C1 segment of cervical spinal cord (tissue), 14 donors: ENCODE measurements around the gene BCL2L12.
A peak's percentile ranks its signal among the peaks of the same experiment; 100 is the strongest.
"Not testable (repeated sequence)": the region's sequence is repeated elsewhere in the genome, so short reads cannot be mapped to it uniquely, and the experiment has no call there.

Experiments used
- DNase-seq, 14 donors: peaks; one replicate each; lab custom pipeline; 2025; lab: John Stamatoyannopoulos, UW

Gene BCL2L12, protein sequence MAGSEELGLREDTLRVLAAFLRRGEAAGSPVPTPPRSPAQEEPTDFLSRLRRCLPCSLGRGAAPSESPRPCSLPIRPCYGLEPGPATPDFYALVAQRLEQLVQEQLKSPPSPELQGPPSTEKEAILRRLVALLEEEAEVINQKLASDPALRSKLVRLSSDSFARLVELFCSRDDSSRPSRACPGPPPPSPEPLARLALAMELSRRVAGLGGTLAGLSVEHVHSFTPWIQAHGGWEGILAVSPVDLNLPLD

DNA sequence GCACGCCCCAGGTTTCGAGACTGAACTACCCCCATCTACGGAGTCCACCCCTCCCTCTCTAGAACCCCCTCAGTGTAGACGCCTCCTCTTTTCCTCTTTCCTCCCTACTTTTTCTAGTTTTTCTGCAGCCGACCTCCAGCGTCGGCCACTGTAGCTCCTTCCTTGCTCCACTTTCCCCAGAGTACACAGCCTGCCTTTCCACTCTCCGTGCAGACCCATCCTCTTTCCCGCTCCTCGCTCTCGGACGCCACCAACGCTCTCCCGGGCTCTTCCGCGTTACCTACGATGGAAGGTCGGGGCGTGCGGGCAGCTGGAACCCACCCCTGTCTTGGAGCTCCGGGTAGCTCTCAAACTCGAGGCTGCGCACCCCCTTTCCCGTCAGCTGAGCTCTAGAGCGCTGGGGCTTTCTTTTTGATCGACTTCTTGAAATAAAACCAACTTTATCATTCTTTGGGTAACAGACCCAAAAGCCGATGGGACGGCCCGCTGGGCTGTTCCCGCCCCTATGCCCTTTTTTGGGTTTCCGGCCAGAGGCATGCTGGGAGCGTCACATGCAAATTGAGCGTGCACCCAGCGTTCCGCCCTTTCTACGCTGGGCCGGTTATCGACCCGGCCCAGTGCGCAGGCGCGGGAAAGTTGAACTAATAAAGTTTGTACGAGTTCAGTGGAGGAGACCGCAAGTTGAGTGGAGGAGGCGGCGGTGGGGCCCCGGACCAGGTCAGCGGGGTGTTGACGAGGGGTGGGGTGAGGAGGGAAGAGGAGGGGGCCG lies at the start of gene BCL2L12, which contains the start of gene IRF3:
Gene BCL2L12, plus strand, starts transcription at position 583 of the 769 bp plus-strand sequence. CDS start 760 bp downstream, outside the sequence.
Gene IRF3, minus strand, starts transcription at position 507 of the 769 bp plus-strand sequence. CDS start 1,019 bp downstream, outside the sequence.
- peak; percentile 47 to 96 (median 90) for DNase-seq

DNA sequence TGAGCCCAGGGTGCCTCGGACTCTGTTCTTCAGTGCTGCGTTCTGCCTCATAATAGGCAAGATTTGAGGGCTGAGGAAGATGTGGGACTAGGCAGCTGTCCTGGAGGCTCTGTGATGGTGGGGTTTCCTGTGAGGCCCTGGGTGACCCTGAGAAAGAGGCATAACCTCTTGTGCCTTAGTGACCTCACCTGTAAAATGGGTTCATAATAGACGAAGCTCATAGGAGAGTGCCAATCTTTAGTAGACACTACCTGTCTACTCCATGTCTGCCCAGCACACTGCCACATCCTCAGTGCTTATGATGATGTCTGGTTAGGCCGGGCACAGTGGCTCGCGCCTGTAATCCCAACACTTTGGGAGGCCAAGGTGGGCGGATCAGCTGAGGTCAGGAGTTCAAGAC lies 49.2 kb upstream of the BCL2L12 start:
- DNase-seq = no peak

DNA sequence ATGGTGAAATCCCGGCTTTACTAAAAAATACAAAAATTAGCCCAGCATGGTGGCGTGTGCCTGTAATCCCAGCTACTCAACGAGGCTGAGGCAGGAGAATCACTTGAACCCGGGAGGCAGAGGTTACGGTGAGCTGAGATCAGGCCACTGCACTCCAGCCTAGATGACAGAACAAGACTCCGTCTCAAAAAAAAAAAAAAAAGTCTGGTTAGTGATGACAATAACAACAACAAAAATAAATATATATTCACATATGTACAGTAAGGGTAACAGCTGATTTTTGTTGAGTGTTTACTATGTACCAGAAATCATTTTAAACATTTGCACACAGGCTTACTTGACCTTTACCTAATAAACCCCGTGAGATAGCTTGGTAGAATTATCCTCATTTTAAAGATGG lies 48.8 kb upstream of the BCL2L12 start:
- DNase-seq = no peak

DNA sequence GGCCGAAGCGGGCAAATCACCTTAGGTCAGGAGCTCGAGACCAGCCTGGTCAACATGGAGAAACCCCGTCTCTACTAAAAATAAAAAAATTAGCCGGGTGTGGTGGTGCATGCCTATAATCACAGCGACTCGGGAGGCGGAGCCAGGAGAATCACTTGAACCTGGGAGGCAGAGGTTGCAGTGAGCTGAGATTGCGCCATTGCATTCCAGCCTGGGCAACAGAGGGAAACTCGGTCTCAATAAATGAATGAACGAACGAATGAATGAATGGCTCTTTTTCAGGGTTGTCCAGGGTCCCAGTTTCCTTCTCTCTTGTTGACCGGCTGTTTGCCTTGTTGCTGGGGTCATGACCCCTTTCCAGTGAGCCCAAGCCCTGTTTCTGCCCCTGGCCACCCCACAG lies 47.9 kb upstream of the BCL2L12 start:
- DNase-seq = not testable (repeated sequence)

DNA sequence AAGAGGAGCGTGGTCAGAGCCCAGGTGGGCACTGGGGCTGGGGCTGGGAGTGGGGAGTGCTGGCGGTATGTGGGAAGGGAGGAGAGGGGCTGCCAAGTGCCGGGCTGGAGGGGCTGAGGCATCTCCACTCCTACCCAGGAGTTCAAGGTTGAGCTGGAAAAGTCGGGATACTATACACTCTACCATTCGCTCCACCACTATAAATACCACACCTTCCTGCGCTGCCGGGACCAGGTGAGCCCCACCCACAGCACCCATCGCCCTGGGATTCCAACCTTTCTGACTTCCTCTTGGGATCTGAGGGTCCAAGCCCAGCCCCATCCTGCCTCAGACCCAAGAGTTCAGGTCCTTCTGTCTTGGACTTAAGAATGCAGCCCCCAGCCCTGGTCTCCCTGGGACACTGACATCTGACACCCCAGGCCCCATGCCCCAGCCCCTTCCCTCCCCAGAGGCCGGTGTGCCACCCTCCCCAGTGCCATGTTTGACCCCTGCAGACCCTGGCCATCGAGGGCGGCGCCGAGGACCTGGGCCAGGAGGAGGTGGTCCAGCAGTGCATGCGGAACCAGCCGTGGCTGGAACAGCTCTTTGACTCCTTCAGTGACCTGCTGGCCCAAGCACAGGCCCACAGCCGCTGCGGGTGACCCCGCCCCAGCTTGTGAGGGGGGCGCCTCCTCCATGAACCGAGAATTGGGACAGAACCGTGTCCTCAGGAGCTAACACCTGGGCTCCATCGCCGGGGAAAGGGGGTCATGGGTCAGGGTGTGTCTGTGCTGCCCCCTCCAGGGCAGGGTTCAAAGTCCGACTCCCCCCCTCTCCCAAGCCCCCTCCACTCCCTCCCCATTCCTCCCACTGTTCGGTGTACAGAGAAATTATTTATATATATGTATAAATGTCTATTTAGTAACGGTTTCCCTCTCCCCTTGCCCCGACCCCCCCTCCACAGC lies 40.5 kb upstream of the BCL2L12 start:
- DNase-seq = no peak

DNA sequence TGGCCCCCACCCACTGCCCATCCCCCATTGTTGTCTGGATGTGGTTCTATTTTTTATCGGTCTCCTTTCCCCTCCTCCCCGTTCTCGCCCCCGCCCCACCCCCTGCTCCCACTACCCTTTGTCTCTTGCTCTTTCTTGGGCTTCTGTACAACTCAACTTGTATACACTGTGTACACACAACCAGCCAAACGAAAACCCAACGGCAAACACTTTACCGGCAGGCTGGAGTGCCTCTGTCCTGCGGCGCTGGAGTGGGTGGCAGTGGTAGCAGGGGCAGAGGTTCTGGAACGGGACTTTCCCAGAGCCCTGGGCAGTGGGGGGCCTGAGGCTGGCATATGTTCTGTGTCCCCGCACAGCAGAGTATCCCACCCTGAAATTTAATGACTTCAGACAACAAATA lies 39.5 kb upstream of the BCL2L12 start:
- DNase-seq = no peak

DNA sequence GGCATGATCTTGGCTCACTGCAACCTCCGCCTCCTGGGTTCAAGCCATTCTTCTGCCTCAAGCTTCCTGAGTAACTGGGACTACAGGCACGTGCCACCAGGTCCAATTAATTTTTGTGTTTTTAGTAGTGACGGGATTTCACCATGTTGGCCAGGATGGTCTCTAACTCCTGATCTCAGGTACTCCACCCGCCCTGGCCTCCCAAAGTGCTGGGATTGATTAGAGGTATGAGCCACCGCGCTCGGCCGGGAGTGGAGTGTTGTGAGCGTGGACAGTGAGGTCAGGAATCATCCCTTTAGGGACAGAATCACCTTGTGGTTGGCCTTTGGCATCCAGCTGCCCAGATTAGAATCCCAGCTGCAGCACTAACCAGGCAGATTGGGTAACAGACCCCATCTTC lies 36.1 kb upstream of the BCL2L12 start:
- DNase-seq = no peak

DNA sequence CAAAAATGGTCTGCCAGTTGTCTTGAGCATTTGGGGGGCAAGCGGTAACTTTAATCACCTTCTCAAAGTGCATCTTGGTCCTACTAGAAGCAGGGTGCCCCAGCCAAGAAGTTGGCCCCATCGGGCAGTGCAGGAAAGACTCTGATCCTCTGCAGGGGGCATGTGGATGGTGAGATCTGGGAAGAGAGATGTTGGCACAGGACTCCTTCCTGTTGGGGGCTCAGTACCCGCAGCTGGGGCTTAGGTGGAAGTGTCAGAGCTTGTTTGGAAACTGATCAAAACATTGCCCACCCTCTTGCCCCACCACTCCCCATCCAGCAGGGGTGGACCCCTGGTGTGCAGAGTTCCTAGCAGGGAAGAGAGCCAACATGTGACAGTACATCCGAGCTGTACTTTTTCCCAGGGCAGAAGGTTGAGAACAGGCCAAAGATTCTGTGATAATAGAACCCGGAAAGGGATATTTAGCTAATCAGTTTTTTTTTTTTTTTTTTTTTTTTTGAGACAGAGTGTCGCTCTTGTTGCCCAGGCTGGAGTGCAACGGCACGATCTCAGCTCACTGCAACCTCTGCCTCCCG lies 34.6 kb upstream of the BCL2L12 start:
- peak in 1 of 14 donors; percentile 45 for DNase-seq

DNA sequence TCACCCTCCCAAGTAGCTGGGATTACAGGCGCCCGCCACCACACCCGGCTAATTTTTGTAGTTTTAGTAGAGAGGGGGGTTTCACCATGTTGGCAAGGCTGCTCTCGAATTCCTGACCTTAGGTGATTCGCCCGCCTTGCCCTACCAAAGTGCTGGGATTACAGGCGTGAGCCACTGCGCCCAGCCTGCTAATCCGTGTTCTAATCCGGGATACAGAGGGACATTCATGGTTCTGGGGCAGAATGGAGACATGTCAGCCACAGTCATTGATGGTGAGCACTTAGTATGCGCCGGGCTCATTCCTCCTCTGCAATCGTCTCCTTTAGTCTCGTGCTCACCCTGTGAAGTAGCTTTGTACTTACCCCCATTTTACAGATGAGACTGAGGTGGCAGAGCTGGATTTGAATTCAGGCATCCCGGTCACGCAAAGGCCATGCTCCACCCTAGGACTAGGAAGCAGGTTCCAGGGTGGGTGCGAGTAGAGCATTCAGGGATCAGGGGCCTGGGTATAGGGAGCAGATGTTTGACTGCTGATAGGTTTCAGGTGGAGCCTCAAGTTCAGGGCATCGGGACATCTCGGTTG lies 34.0 kb upstream of the BCL2L12 start:
- DNase-seq = no peak

DNA sequence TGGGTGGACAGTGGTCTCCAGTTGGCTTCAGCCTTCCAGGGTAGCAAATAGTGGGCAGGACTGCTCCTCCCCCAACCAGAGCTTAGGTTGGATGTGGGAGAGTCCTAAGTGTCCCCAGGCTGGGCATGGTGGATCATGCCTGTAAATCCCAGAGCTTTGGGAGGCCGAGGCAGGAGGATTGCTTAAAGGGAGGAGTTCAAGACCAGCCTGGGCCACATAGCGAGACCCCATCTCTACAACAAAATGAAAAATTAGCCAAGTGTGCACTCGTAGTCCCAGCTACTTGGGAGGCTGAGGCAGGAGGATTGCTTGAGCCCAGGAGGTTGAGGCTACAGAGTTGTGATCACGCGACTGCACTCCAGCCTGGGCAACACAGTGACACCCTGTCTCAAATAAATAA lies 33.2 kb upstream of the BCL2L12 start:
- no peak for DNase-seq

DNA sequence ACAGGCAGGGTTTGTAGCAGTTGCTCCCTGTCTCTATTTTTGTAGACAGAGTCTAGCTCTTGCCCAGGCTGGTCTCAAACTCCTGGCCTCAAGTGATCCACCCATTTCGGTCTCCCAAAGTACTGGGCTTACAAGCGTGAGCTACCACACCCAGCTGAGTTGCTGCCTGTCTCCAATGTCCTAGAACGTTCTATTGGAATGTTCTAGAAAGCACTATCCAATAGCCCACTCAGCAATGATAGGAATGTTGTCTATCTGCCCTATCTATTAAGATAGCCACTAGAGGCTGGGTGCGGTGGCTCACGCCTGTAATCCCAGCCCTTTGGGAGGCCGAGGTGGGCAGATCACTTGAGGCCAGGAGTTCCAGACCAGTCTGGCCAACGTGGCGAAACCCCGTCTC lies 32.5 kb upstream of the BCL2L12 start:
- DNase-seq = not testable (repeated sequence)

DNA sequence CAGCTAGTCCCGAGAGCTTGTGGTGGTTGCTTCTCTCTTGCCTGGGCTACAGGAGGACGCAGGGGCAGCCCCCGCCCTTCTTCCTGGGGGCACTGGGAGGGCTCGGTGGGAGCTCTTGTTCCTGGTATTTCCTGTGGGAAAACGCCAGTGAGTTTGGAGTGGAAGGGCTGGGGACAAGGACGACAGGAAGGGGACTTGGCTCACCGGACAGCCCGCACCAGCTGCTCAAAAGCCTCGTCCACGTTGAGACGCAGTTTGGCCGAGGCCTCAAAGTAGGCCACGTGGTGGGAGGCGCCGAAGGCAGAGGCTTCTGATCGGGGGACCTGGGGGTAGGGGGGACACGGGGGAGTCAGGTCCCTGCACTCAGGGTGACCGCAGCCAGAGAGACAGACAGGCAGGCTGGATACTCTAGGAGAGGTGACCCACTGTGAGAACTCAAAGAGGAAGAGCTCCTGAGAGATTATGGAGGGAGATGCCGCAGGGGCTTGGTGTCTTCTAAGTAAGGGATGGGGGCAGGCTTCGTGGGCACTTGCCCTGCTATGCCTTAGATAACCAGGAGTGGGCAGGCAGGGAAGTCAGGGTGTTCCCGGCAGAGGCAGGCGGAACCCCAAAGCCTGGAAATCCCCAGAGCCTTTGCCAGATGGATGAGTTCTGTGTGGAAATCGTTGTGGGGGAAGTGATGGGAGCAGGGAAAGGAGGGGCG lies 30.1 kb upstream of the BCL2L12 start:
- no peak for DNase-seq

DNA sequence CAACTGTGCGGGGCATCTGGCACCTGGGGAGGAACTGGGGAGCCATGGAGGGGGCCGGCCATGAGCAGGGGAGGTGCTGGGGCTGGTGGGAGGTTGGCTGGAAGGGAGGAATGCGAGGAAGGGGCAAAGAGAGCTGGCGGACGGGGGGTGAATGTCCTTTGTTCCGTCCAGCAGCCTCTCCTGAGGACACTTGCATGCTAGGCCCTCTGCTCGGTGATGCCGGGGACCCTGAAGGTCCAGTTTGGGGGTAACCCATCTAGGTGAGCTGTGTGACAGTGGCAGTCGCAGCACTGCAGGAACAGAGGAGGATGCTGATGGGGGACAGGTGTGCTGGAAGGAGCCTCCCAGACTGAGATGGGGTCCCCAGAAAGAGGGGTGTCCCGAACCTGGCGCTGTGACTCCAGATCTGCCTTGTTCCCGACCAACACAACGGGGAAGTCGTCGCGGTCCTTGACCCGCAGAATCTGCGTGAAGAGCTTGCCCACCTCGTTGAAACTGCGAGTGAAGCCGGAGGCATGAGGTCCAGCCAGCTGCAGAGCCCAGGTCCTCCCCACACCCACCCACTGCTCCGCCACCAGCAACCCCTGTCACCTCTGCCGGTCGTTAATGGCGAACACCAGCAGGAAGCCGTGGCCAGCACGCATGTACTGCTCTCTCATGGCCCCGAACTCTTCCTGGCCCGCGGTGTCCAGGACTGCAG lies 29.4 kb upstream of the BCL2L12 start:
- DNase-seq = no peak

DNA sequence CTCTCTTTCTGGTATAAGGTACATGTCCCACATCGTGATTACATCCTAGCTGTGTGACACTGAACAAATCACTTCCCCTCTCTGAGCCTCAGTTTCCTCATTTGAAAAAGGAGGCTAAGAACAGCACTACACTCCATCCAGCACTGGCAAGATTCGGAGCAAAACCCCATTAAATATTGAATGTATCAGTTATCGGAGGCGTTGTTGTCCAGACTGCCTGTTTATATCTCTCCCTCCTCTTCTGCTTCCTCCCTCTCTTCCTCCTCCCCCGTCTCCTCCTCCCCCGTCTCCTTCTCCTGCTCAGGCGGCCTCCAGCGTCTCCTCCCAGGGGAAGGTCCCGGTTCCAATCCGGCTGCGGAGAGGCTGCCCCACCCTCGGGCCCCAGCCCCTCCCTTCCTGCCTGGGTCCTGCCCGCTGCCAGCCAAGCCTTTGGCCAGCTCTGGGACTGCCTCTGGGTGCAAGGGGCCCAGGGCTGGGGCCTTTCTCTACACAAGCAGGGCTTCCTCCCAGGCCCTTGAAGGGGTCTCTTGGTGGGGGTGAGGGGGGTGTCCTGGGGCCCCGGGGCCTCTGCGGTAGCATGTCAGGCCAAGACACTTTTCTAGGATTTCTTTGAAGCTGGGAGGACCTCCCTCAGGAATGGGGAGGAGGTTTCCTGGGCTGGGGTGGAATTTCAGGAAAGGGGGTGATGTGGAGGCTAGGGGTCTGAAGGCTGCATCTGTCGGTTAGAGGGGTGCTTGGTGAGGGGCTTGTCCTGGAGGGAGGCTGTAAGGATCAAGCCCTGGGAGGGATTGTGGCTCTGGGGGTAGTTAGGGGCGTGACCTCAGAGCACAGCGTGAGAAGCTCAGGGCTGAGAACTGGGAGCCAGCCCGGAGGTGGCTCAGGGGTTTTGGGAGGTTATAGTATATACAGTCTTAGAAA lies 27.7 kb upstream of the BCL2L12 start:
- peak in 4 of 14 donors; percentile 6 to 17 (median 14) for DNase-seq

DNA sequence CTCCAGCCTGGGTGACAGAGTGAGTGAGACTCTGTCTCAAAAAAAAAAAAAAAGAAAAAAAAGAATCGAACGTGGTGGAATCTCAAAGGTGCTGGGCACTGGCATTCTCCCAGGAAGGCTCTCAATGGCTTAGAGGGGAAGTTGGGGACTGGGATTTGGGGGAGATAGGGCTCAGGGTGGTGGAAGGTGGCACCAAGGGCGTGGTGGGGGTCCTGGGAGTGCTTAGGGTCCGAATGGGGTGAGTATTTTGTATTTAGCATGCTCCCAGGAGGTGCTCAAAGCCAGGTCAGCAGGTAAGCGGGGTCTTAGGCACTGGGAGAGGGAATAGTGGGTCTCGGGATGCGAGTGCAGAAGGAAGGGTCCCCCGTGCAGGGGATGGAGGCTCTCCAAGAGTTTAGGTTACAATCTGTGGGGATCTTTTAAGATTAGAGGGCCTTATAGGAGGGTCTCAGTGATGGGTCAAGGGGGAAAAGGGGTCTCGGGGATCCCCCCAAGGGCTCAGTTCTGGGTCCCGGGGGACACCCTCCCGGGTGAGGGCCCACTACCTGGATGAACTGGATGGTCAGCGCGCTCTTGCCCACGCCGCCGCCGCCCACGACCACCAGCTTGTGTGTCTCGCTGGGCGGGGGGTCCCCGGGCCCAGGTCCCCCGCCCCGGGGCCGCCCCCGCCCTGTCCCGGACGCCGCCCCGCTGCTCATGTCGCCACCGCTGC lies 26.2 kb upstream of the BCL2L12 start:
- no peak for DNase-seq

DNA sequence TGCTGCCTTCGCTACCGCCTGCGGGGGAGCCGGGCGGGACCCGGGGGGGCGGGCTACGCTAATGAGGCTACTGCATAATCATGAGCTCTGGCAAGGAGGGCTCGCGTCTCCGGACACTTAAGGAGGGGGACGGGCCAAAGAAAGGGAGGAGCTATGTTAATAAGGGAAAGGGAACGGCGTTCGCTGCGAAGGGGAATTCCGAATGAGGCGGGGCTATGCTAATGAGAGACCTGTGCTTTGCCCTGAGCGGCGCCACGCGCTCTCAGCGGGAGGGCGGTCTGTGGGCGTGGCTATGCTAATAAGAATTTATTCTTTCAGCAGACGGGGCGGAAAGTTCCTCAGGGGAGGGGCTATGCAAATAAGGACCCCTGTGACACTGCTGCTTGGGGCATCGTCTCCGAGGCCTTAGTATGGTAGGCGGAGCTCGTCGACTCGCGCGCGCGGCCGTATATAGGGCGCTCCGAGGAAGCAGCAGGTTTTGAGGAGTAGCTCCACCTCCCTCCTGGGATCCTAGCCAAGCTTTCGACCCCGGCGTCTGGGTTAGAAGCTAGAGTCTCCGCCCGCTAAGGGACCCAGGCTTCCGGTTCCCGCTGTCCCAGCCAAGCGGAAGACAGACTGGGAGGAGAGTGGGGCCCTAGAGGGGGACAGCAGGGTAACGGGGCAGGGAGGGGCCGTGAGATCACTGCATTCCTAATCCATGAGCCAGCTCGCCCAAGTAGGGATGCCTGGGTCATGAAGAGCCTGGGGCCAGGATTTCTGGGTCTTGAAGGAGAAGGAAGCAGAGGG lies 25.4 kb upstream of the BCL2L12 start, which contains the start of gene RRAS:
Gene RRAS, minus strand, starts transcription at position 31 of the 786 bp plus-strand sequence. CDS start 45 bp downstream, outside the sequence.
- peak; percentile 72 to 99 (median 96) for DNase-seq
